GM21515 (cell line): Measurements from ENCODE around the gene FOXR1.
"Not testable (repeated sequence)": the region's sequence is repeated elsewhere in the genome, so short reads cannot be mapped to it uniquely, and the experiment has no call there.

Experiments used
- ATAC-seq: cut with Tn5 transposase; IDR thresholded peaks from one replicate; pipeline ENCODE4 v1.9.1; 2021; ENCODE audit not compliant: unreplicated experiment

The FOXR1 gene

DNA sequence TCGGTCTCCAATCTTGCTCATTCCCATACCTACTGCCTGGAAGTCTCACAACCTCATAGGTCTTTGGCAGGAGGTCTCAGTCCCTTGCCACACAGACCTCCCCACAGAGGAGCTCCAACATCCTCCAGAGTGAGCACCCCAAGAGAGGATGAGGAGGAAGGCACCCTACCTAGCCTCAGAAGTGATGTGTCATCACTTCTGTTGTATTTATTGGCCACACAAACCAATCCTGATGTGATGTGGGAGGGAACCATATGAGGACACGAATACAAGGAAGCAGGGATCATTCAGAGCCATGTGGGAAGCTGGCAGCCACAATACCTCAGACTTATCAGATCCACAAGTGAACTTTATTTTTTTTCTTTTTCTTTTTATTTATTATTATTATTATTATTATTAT lies 24.5 kb upstream of the FOXR1 start:
- no peak for ATAC-seq

DNA sequence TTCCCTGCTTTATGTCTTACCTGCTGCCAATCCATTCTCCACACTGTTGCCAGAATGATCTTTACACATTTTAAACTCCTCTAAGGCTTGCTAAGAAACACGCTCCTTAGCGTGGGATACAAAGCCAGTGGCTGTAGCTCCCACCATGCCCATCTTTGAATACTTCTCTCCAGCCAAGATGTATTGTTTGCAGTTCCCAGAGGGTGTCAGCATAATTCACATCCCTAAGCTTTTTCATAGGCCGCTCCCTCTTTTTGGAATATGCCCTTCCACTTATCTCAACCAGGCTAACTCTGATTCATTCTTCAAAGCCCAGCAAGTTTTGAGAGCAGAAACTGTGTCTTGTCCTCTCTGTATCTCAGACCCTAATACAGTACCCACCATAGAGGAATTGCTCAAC lies 23.6 kb upstream of the FOXR1 start:
- ATAC-seq, result no peak

- ATAC-seq, result no peak
Observed at GRCh38 chr11:118953265-118953664, 18.3 kb upstream of the FOXR1 start.

- not testable (repeated sequence) for ATAC-seq
Observed at GRCh38 chr11:118953976-118954375, 17.6 kb upstream of the FOXR1 start.

DNA sequence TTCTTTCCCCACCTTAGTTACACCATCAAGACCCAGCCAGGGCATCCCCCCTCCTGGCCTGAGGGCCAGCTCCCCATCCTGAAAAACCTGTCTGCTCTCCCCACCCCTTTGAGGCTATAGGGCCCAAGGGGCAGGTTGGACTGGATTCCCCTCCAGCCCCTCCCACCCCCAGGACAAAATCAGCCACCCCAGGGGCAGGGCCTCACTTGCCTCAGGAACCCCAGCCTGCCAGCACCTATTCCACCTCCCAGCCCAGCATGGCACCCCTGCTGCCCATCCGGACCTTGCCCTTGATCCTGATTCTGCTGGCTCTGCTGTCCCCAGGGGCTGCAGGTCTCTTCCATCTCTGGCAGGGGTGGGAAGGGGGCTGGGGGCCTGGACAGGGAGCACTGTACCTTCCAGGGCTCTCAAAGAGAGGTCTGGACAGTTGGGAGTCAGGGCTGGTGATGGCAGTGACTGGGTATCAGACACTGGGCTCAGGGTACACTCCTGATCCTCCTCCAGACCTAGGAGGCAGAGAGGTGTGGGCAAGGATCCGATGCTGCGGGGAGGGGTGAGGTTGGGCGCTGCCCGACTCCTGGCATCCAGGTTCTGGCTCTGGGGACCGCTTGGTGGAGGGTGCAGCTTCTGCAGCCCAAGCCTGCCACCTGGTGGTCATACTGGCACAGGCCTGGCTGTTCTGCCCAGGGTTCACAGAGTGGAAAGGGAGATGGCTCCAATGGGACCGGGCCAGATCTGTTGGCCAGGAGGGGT lies 15.3 kb upstream of the FOXR1 start, which contains the start of gene UPK2:
TSS of gene UPK2 (plus strand) at position 205 of the 753 bp plus-strand sequence. CDS start at position 258, 53 bp downstream.
- no peak for ATAC-seq

DNA sequence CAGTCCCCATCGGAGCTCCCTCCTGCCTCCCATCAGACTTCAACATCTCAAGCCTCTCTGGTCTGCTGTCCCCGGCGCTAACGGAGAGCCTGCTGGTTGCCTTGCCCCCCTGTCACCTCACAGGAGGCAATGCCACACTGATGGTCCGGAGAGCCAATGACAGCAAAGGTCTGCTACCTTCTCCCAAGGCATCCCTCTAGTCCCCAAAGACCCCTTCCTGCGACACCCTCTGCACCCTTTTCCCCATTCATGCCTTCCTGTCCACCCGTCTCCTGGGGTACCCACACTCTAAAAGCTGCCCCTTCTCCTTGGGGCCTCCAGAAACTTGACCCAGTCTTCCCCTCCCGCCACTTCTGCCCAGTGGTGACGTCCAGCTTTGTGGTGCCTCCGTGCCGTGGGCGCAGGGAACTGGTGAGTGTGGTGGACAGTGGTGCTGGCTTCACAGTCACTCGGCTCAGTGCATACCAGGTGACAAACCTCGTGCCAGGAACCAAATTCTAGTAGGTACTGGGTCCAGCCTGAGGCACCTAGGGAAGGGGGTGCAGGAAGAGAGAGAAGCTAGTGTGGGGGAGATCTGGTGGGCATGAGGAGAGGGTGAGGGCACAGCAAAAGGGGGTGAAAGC lies 14.6 kb upstream of the FOXR1 start:
- ATAC-seq, result no peak

GRCh38 chr11:118957549-118957948 lies 14.0 kb upstream of the FOXR1 start:
- ATAC-seq, result no peak

DNA sequence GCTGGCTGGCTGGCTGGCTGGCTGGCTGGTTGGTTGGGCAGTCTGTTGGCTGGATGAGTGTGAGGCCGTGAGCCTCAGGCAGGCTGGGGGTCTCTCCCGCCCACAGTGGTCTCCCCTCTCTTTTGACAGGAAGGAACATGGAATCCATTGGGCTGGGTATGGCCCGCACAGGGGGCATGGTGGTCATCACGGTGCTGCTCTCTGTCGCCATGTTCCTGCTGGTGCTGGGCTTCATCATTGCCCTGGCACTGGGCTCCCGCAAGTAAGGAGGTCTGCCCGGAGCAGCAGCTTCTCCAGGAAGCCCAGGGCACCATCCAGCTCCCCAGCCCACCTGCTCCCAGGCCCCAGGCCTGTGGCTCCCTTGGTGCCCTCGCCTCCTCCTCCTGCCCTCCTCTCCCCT lies 13.6 kb upstream of the FOXR1 start:
- no peak for ATAC-seq

DNA sequence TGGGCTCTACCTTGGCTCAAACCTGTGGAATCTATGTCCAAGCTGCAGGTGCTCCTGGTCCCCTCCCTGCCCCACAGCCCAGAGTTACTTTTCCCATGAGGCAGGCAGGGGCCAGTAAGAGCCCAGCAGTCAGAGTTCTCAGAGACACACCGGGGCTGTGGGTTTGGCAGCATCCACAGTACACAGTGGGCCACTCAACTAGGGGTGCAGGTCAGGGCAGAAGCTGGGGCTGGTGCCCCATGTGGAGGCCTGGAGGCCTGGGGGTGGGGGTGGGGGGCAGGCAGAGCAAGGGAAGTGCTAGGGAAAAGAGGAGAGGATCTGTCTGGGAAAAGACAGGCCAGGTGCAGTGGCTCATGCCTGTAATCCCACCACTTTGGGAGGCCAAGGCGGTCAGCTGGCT lies 13.0 kb upstream of the FOXR1 start:
- no peak for ATAC-seq

DNA sequence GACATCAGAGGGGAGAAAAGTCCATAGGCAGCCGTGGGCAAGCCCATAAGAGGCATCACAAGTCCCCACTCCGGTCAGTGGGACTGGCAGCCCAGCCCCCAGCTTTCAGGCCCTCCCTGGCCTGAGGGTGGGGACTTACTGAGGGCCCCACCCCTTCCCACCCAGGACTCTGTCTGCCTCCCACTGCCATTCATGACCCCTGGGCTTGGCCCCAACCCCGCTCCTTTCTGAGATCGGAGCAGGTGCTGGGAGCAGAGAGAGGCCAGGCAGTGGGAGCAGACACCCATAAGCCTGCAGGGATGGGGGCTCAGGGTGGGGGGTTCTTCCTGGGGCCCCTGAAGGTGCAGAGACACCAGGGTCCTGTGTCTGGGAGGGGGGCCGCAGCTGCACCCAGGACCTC lies 10.4 kb upstream of the FOXR1 start:
- no peak for ATAC-seq

DNA sequence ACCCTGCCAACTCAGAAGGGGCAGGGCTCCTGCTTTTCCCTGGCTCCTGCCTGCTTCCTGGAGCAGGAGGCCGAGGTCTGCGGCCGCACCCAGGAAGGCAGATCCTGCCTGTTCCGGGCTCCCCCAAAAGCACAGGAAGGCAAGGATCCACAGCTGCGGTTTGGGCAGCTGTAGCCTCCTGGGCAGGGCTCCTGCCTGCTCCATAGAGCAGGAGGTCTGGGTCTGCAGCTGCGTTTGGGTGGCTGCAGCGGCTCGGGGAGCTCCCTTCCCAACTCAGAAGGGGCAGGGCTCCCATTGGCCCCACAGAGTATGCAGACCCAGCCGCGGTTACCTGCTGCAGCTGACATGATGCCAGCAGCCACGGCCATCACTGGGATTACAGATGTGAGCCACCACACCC lies 10.0 kb upstream of the FOXR1 start:
- no peak for ATAC-seq

DNA sequence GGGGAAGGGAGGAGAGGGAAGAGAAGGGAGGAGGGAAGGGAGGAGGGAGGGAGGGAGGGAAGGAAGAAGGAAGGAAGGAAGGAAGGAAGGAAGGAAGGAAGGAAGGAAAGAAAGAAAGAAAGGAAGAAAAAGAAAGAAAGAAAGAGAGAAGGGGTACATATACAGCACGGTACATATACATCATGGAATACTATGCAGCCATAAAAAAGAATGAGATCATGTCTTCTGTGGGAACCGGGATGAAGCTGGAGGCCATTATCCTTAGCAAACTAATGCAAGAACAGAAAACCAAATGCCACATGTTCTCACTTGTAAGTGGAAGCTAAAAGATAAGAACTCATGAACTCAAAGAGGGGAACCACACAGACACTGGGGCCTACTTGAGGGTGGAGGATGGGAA lies 2.1 kb upstream of the FOXR1 start:
- not testable (repeated sequence) for ATAC-seq

GRCh38 chr11:118973985-118974384 lies 2.4 kb downstream of the FOXR1 start:
- ATAC-seq, result no peak

GRCh38 chr11:118975771-118976709 lies 4.5 kb downstream of the FOXR1 start:
- no peak for ATAC-seq

GRCh38 chr11:118979434-118979833 lies 7.9 kb downstream of the FOXR1 start:
- no peak for ATAC-seq

DNA sequence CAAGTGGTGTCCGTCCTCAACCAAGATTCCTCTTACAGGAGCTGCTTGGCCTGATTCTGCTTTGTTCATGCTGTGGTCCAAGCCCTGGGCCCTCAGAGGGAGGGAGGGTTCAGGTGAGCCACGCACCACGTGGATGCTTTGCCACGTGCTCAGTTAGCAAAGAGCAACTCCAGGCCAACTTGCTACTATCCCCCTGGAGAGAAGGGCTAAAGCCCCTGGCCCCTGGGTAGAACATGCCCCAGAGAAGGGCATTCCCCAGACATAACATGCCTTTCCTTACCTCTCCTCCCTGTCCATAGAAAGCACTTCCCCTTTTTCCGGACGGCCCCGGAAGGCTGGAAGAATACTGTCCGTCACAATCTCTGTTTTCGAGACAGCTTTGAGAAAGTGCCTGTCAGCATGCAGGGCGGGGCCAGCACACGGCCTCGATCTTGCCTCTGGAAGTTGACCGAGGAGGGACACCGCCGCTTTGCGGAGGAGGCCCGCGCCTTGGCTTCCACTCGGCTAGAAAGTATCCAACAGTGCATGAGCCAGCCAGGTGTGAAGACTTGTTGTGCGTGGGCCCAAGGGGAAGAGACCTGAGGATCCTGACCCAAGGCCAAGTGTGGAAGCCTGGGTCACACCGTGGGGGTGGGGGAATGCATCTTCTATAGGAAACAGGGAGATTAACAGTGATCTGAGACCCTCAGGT lies 8.8 kb downstream of the FOXR1 start:
- ATAC-seq, result no peak

- not testable (repeated sequence) for ATAC-seq
Observed at GRCh38 chr11:118984337-118984736, 12.8 kb downstream of the FOXR1 start.

GRCh38 chr11:118984825-118985224 lies 13.3 kb downstream of the FOXR1 start:
- ATAC-seq, result no peak

DNA sequence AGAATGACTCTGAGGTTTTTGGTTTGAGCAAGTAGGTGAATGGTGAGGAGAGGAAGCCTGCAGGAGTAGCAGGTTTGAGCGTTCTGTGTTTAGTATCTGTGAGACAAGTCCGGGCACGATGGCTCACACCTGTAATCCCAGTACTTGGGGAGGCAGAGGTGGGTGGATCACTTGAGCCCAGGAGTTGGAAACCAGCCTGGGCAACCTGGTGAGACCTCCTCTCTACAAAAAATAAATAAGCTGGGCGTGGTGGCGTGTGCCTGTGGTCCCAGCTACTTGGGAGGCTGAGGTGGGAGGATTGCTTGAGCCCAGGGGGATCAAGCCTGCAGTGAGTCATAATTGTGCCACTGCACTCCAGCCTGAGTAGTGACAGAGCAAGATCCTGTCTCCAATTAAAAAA lies 16.7 kb downstream of the FOXR1 start:
- ATAC-seq, result no peak

GRCh38 chr11:118991486-118992038 lies 20.0 kb downstream of the FOXR1 start:
- not testable (repeated sequence) for ATAC-seq
